ENCODE results near the gene CA11. TPM values are rescaled to one million over a fixed set of nuclear protein-coding genes. Genes with fewer than 3 reads are reported as not detected.

CA11 gene
- total and polyA plus RNA-seq, 9 of the 15 experiments (the other 6 are each of a cell fraction or from before 2014, with no cell fraction given), result 2.9 to 19.9 (median 8.3) TPM

DNA sequence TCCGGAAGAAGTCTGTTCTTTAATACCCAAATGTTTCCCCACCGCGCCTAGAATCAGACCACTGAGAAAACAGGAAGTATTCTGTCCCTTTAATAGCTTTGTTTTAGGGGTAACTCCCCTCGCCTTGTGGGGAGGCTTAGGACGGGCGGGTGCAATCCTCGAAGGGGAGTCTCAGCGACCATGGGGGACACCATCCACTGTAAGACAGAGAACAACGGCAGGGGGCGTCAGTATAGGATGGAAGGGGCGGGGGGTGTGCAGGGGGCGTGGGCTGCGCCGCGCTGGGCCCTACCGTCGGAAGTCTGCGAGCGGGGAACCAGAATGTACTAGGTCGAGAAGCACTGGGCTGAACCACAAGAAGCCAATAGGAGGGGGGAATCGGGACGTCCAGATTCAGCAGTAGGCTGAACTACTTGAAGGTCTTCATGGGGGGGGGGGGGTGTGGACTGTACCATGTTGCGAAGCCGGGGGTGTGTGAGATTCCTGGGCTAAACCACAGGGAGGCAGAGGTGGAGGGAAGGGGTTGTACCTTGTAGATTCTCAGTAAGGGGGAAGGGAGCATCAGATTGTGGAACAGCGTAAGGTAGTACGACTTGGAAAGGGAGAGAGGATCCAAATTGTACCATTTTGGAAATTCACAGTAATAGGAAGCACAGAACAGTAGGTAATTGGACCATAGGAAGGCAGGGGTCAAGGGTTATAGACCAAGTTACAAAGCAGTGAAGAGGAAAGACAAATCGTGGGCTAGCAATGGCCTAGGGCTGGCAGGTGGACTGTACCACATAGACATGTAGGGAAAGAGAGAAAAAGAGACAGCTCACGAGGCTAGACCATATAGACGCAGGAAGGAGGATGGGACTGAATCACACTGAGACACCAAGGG is 7.8 kb downstream of the CA11 start (continued):
- TF ChIP-seq EGR1 (conservative IDR thresholded peaks at IDR 0.05) (peak; percentile 31), ZKSCAN1 (IDR thresholded peaks at IDR 0.05; ENCODE audit: low read depth, low read length) (no peak), MXI1 (IDR thresholded peaks at IDR 0.05; ENCODE audit: low read depth, low read length) (peak; percentile 58; the same call in 1 of the 2 replicates), ILF3 (IDR thresholded peaks at IDR 0.05; ENCODE audit: borderline replicate concordance) (no peak), ZNF41 (CRISPR knock-in tag; conservative IDR thresholded peaks at IDR 0.05) (no peak), MCM5 (IDR thresholded peaks at IDR 0.05; ENCODE audit: low read depth) (no peak), ZNF316 (IDR thresholded peaks at IDR 0.05) (no peak), FOXP1 (CRISPR knock-in tag; IDR thresholded peaks at IDR 0.05) (no peak), MBD2 (IDR thresholded peaks at IDR 0.05; ENCODE audit: borderline replicate concordance, low read depth) (peak; percentile 96), KDM4B (IDR thresholded peaks at IDR 0.05; ENCODE audit: borderline replicate concordance in 2 of 2, low read depth in 1 of 2) (no peak), PRMT5 (CRISPR knock-in tag; IDR thresholded peaks at IDR 0.05) (no peak), ZNF445 (CRISPR knock-in tag; IDR thresholded peaks at IDR 0.05; ENCODE audit: low read depth) (no peak), NCOA1 (IDR thresholded peaks at IDR 0.05; ENCODE audit: low read depth) (no peak)
- TF ChIP-seq, protein P1, sequence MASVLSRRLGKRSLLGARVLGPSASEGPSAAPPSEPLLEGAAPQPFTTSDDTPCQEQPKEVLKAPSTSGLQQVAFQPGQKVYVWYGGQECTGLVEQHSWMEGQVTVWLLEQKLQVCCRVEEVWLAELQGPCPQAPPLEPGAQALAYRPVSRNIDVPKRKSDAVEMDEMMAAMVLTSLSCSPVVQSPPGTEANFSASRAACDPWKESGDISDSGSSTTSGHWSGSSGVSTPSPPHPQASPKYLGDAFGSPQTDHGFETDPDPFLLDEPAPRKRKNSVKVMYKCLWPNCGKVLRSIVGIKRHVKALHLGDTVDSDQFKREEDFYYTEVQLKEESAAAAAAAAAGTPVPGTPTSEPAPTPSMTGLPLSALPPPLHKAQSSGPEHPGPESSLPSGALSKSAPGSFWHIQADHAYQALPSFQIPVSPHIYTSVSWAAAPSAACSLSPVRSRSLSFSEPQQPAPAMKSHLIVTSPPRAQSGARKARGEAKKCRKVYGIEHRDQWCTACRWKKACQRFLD (CRISPR knock-in tag; IDR thresholded peaks at IDR 0.05), result peak; percentile 81
- TF ChIP-seq, protein P2, sequence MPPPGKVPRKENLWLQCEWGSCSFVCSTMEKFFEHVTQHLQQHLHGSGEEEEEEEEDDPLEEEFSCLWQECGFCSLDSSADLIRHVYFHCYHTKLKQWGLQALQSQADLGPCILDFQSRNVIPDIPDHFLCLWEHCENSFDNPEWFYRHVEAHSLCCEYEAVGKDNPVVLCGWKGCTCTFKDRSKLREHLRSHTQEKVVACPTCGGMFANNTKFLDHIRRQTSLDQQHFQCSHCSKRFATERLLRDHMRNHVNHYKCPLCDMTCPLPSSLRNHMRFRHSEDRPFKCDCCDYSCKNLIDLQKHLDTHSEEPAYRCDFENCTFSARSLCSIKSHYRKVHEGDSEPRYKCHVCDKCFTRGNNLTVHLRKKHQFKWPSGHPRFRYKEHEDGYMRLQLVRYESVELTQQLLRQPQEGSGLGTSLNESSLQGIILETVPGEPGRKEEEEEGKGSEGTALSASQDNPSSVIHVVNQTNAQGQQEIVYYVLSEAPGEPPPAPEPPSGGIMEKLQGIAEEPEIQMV (tag; conservative IDR thresholded peaks at IDR 0.05; ENCODE audit: low read depth), result peak; percentile 72
- TF ChIP-seq, protein P3, sequence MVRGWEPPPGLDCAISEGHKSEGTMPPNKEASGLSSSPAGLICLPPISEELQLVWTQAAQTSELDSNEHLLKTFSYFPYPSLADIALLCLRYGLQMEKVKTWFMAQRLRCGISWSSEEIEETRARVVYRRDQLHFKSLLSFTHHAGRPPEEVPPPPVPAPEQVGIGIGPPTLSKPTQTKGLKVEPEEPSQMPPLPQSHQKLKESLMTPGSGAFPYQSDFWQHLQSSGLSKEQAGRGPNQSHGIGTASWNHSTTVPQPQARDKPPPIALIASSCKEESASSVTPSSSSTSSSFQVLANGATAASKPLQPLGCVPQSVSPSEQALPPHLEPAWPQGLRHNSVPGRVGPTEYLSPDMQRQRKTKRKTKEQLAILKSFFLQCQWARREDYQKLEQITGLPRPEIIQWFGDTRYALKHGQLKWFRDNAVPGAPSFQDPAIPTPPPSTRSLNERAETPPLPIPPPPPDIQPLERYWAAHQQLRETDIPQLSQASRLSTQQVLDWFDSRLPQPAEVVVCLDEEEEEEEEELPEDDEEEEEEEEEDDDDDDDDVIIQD (CRISPR knock-in tag; IDR thresholded peaks at IDR 0.05), result no peak
- TF ChIP-seq, protein P4, sequence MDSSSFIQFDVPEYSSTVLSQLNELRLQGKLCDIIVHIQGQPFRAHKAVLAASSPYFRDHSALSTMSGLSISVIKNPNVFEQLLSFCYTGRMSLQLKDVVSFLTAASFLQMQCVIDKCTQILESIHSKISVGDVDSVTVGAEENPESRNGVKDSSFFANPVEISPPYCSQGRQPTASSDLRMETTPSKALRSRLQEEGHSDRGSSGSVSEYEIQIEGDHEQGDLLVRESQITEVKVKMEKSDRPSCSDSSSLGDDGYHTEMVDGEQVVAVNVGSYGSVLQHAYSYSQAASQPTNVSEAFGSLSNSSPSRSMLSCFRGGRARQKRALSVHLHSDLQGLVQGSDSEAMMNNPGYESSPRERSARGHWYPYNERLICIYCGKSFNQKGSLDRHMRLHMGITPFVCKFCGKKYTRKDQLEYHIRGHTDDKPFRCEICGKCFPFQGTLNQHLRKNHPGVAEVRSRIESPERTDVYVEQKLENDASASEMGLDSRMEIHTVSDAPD (CRISPR knock-in tag; IDR thresholded peaks at IDR 0.05), result no peak
- TF ChIP-seq, protein P5, sequence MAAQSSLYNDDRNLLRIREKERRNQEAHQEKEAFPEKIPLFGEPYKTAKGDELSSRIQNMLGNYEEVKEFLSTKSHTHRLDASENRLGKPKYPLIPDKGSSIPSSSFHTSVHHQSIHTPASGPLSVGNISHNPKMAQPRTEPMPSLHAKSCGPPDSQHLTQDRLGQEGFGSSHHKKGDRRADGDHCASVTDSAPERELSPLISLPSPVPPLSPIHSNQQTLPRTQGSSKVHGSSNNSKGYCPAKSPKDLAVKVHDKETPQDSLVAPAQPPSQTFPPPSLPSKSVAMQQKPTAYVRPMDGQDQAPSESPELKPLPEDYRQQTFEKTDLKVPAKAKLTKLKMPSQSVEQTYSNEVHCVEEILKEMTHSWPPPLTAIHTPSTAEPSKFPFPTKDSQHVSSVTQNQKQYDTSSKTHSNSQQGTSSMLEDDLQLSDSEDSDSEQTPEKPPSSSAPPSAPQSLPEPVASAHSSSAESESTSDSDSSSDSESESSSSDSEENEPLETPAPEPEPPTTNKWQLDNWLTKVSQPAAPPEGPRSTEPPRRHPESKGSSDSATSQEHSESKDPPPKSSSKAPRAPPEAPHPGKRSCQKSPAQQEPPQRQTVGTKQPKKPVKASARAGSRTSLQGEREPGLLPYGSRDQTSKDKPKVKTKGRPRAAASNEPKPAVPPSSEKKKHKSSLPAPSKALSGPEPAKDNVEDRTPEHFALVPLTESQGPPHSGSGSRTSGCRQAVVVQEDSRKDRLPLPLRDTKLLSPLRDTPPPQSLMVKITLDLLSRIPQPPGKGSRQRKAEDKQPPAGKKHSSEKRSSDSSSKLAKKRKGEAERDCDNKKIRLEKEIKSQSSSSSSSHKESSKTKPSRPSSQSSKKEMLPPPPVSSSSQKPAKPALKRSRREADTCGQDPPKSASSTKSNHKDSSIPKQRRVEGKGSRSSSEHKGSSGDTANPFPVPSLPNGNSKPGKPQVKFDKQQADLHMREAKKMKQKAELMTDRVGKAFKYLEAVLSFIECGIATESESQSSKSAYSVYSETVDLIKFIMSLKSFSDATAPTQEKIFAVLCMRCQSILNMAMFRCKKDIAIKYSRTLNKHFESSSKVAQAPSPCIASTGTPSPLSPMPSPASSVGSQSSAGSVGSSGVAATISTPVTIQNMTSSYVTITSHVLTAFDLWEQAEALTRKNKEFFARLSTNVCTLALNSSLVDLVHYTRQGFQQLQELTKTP (IDR thresholded peaks at IDR 0.05; ENCODE audit: low read depth in 1 of 2, partially characterized antibody in 2 of 2), result no peak

Data from K562 (cell line).